HepG2 (cell line): ENCODE measurements around the gene SLC10A1. TPM values are rescaled to one million over a fixed set of nuclear protein-coding genes. Genes with fewer than 3 reads are reported as not detected.

Source experiments
- BRCA1 ChIP-seq: sonication (generic); formaldehyde crosslinking; IDR thresholded peaks from 2 replicates; pipeline ENCODE4 v1.4.0; 2020; ENCODE audit warnings: missing genetic modification reagents
- ELF3 ChIP-seq: IDR thresholded peaks from 2 replicates; pipeline ENCODE4 v1.6.1; 2016; ENCODE audit warnings: missing genetic modification reagents, missing compliant biosample characterization
- HDAC1 ChIP-seq: sonication (generic); formaldehyde crosslinking; IDR thresholded peaks from 2 replicates; pipeline ENCODE4 v1.5.1; 2020; ENCODE audit warnings: mild to moderate bottlenecking, missing genetic modification reagents
- HOXA7 ChIP-seq: sonication (generic); formaldehyde crosslinking; IDR thresholded peaks from 2 replicates; pipeline ENCODE4 v1.8.1; 2022; ENCODE audit warnings: mild to moderate bottlenecking, missing genetic modification reagents, moderate library complexity
- MAFF ChIP-seq: IDR thresholded peaks from 2 replicates; pipeline ENCODE4 v1.6.1; 2011; ENCODE audit warnings: low read depth, low read length, improper control_type of control experiment
- SIN3A ChIP-seq: IDR thresholded peaks from 2 replicates; pipeline ENCODE4 v1.6.1; 2011; ENCODE audit warnings: low read depth, mild to moderate bottlenecking, control low read depth, low read length, borderline replicate concordance
- SIN3B ChIP-seq: fragments of 150-350 bp; IDR thresholded peaks from 2 replicates; pipeline ENCODE4 v1.6.1; 2014; ENCODE audit warnings: low read length
- SNAI1 ChIP-seq: sonication (generic); formaldehyde crosslinking; IDR thresholded peaks from 2 replicates; pipeline ENCODE4 v1.5.0; 2020; ENCODE audit warnings: mild to moderate bottlenecking, missing genetic modification reagents, borderline replicate concordance
- TEAD2 ChIP-seq: sonication (generic); formaldehyde crosslinking; IDR thresholded peaks from 2 replicates; pipeline ENCODE4 v1.9.0; 2021; ENCODE audit warnings: missing genetic modification reagents
- ZNF121 ChIP-seq: sonication (generic); formaldehyde crosslinking; IDR thresholded peaks from 2 replicates; pipeline ENCODE4 v1.5.0; 2020; ENCODE audit warnings: mild to moderate bottlenecking, missing genetic modification reagents
- ZNF556 ChIP-seq: sonication (generic); formaldehyde crosslinking; IDR thresholded peaks from 2 replicates; pipeline ENCODE4 v1.4.0; 2020; ENCODE audit warnings: mild to moderate bottlenecking, missing genetic modification reagents, borderline replicate concordance
- ZNF672 ChIP-seq: sonication (generic); formaldehyde crosslinking; IDR thresholded peaks from 2 replicates; pipeline ENCODE4 v1.8.1; 2022; ENCODE audit warnings: missing genetic modification reagents
- ZNF713 ChIP-seq: sonication (generic); formaldehyde crosslinking; IDR thresholded peaks from 2 replicates; pipeline ENCODE4 v1.4.0; 2020; ENCODE audit warnings: mild to moderate bottlenecking, missing genetic modification reagents
- ZNF790 ChIP-seq: sonication (generic); formaldehyde crosslinking; IDR thresholded peaks from 2 replicates; pipeline ENCODE4 v1.8.0; 2022; ENCODE audit warnings: missing genetic modification reagents, mild to moderate bottlenecking, borderline replicate concordance
- polyA plus RNA-seq, 8 experiments: library from polyadenylated mRNA; depleted of rRNA in 3 of 8; stranded (reverse) in 7 of 8; unstranded in 1 of 8; fragments of >200 nt; fragmentation: Illumina TruSeq in 4 of 8; extraction: Trizol in 4 of 8; gene quantifications; 2 replicates each; pipeline versions ENCODE4 v1.2.1 to v1.2.3, GENCODE V29; 2011 to 2016; ENCODE audit warnings: low read depth in 4 of 8, missing spikeins in 1 of 8, mixed read lengths in 1 of 8; ENCODE audit not compliant: insufficient read depth in 1 of 8
- total RNA-seq, 5 experiments: library from RNA; depleted of rRNA; stranded (reverse); fragments of >200 nt; fragmentation: Illumina TruSeq; extraction: Trizol; gene quantifications; 2 replicates each; pipeline ENCODE4 v1.2.3, GENCODE V29; 2016; ENCODE audit warnings: low read depth in 1 of 5
- TF ChIP-seq, protein P1 (sequence below): sonication (generic); formaldehyde crosslinking; IDR thresholded peaks from 2 replicates; pipeline ENCODE4 v1.4.0; 2020; ENCODE audit warnings: mild to moderate bottlenecking, missing genetic modification reagents, borderline replicate concordance
- TF ChIP-seq, protein P2 (sequence below): IDR thresholded peaks from 2 replicates; pipeline ENCODE4 v1.6.1; 2016
- TF ChIP-seq, protein P3 (sequence below): IDR thresholded peaks from 2 replicates; pipeline ENCODE4 v1.6.1; 2016; ENCODE audit warnings: missing compliant biosample characterization, missing genetic modification reagents, borderline replicate concordance
- TF ChIP-seq, protein P4 (sequence below): sonication (generic); formaldehyde crosslinking; IDR thresholded peaks from 2 replicates; pipeline ENCODE4 v1.5.1; 2020; ENCODE audit warnings: mild to moderate bottlenecking, missing genetic modification reagents, moderate library complexity

Gene SLC10A1
- total and polyA plus RNA-seq, 2 of the 13 experiments (the other 11 are each of a cell fraction or from before 2014, with no cell fraction given): 0.17 TPM; not detected in 1

GRCh38 chr14:69772082-69773017 is 24.7 kb downstream of the SLC10A1 start (continued):
- TF ChIP-seq ZNF713 (CRISPR knock-in tag) (no peak), SNAI1 (no peak), SIN3A (no peak), MAFF (no peak), ZNF121 (CRISPR knock-in tag) (0 out of 2 replicates have a peak, but pooled peaks have one; percentile 59), BRCA1 (CRISPR knock-in tag) (no peak), HOXA7 (CRISPR knock-in tag) (no peak), HDAC1 (CRISPR knock-in tag) (no peak), ZNF790 (no peak), SIN3B (no peak), ZNF556 (CRISPR knock-in tag) (0 out of 2 replicates have a peak, but pooled peaks have one; percentile 36), TEAD2 (no peak), ELF3 (CRISPR knock-in tag) (no peak), ZNF672 (no peak)
- TF ChIP-seq, protein P1, sequence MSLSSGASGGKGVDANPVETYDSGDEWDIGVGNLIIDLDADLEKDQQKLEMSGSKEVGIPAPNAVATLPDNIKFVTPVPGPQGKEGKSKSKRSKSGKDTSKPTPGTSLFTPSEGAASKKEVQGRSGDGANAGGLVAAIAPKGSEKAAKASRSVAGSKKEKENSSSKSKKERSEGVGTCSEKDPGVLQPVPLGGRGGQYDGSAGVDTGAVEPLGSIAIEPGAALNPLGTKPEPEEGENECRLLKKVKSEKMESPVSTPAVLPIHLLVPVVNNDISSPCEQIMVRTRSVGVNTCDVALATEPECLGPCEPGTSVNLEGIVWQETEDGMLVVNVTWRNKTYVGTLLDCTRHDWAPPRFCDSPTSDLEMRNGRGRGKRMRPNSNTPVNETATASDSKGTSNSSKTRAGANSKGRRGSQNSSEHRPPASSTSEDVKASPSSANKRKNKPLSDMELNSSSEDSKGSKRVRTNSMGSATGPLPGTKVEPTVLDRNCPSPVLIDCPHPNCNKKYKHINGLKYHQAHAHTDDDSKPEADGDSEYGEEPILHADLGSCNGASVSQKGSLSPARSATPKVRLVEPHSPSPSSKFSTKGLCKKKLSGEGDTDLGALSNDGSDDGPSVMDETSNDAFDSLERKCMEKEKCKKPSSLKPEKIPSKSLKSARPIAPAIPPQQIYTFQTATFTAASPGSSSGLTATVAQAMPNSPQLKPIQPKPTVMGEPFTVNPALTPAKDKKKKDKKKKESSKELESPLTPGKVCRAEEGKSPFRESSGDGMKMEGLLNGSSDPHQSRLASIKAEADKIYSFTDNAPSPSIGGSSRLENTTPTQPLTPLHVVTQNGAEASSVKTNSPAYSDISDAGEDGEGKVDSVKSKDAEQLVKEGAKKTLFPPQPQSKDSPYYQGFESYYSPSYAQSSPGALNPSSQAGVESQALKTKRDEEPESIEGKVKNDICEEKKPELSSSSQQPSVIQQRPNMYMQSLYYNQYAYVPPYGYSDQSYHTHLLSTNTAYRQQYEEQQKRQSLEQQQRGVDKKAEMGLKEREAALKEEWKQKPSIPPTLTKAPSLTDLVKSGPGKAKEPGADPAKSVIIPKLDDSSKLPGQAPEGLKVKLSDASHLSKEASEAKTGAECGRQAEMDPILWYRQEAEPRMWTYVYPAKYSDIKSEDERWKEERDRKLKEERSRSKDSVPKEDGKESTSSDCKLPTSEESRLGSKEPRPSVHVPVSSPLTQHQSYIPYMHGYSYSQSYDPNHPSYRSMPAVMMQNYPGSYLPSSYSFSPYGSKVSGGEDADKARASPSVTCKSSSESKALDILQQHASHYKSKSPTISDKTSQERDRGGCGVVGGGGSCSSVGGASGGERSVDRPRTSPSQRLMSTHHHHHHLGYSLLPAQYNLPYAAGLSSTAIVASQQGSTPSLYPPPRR (CRISPR knock-in tag): peak; percentile 57; the same call in 1 of the 2 replicates
- TF ChIP-seq, protein P2, sequence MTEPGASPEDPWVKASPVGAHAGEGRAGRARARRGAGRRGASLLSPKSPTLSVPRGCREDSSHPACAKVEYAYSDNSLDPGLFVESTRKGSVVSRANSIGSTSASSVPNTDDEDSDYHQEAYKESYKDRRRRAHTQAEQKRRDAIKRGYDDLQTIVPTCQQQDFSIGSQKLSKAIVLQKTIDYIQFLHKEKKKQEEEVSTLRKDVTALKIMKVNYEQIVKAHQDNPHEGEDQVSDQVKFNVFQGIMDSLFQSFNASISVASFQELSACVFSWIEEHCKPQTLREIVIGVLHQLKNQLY (CRISPR knock-in tag): no peak
- TF ChIP-seq, protein P3, sequence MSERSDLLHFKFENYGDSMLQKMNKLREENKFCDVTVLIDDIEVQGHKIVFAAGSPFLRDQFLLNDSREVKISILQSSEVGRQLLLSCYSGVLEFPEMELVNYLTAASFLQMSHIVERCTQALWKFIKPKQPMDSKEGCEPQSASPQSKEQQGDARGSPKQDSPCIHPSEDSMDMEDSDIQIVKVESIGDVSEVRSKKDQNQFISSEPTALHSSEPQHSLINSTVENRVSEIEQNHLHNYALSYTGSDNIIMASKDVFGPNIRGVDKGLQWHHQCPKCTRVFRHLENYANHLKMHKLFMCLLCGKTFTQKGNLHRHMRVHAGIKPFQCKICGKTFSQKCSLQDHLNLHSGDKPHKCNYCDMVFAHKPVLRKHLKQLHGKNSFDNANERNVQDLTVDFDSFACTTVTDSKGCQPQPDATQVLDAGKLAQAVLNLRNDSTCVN (CRISPR knock-in tag): 0 out of 2 replicates have a peak, but pooled peaks have one; percentile 49
- TF ChIP-seq, protein P4, sequence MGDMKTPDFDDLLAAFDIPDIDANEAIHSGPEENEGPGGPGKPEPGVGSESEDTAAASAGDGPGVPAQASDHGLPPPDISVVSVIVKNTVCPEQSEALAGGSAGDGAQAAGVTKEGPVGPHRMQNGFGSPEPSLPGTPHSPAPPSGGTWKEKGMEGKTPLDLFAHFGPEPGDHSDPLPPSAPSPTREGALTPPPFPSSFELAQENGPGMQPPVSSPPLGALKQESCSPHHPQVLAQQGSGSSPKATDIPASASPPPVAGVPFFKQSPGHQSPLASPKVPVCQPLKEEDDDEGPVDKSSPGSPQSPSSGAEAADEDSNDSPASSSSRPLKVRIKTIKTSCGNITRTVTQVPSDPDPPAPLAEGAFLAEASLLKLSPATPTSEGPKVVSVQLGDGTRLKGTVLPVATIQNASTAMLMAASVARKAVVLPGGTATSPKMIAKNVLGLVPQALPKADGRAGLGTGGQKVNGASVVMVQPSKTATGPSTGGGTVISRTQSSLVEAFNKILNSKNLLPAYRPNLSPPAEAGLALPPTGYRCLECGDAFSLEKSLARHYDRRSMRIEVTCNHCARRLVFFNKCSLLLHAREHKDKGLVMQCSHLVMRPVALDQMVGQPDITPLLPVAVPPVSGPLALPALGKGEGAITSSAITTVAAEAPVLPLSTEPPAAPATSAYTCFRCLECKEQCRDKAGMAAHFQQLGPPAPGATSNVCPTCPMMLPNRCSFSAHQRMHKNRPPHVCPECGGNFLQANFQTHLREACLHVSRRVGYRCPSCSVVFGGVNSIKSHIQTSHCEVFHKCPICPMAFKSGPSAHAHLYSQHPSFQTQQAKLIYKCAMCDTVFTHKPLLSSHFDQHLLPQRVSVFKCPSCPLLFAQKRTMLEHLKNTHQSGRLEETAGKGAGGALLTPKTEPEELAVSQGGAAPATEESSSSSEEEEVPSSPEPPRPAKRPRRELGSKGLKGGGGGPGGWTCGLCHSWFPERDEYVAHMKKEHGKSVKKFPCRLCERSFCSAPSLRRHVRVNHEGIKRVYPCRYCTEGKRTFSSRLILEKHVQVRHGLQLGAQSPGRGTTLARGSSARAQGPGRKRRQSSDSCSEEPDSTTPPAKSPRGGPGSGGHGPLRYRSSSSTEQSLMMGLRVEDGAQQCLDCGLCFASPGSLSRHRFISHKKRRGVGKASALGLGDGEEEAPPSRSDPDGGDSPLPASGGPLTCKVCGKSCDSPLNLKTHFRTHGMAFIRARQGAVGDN (CRISPR knock-in tag): peak; percentile 30; the same call in 1 of the 2 replicates
